HG02885 (cell line): Measurements from ENCODE around the gene ZDHHC11.
"Not testable (repeated sequence)": the region's sequence is repeated elsewhere in the genome, so short reads cannot be mapped to it uniquely, and the experiment has no call there.

Experiments used
- ATAC-seq: cut with Tn5 transposase; IDR thresholded peaks from one replicate; pipeline ENCODE4 v1.9.1; 2021; ENCODE audit warnings: mild to moderate bottlenecking; ENCODE audit not compliant: unreplicated experiment, poor library complexity

The ZDHHC11 gene

GRCh38 chr5:751992-752391 lies 98.8 kb downstream of the ZDHHC11 start:
- not testable (repeated sequence) for ATAC-seq

DNA sequence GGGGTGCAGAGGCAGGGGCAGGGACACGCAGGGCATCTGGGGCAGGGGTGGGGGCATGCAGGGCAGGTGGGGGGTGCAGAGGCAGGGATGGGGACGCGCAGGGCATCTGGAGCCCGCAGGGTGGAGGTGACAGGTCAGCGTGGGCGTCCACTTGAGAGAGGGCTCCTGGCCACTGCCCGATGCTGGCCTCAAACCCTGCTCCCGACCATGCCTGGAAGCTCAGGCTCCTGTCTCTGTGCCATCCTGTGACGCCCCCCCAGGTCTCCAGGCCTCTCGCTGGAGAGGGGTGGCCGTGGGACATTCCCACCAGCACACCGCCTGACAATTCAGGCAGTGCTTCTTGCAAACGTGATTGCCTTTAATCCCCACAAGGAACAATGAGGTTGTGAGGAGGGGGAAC lies 99.3 kb downstream of the ZDHHC11 start:
- no peak for ATAC-seq

DNA sequence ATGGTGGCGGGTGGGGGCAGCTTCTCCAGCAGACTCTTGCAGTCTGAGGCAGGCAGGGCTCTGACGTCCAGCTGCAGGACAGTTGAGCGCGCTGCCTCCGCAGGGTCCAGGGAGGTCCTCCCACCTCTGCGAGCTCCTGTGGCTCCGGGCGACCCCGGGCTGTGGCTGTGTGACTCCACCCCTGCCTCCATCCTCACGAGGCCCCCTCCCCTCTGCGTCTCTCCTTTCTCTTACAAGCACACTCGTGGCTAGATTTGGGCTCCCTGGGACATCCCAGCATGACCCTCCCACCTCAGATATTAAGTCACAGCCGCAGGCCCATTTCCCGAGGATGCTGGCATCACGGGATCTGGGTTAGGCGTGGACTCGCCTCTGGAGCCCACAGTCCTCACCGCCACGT lies 100.6 kb downstream of the ZDHHC11 start:
- ATAC-seq: not testable (repeated sequence)

- no peak for ATAC-seq
These were observed 101.6 kb downstream of the ZDHHC11 start for GRCh38 chr5:749101-749670.

GRCh38 chr5:748011-748980 lies 102.5 kb downstream of the ZDHHC11 start:
- not testable (repeated sequence) for ATAC-seq

DNA sequence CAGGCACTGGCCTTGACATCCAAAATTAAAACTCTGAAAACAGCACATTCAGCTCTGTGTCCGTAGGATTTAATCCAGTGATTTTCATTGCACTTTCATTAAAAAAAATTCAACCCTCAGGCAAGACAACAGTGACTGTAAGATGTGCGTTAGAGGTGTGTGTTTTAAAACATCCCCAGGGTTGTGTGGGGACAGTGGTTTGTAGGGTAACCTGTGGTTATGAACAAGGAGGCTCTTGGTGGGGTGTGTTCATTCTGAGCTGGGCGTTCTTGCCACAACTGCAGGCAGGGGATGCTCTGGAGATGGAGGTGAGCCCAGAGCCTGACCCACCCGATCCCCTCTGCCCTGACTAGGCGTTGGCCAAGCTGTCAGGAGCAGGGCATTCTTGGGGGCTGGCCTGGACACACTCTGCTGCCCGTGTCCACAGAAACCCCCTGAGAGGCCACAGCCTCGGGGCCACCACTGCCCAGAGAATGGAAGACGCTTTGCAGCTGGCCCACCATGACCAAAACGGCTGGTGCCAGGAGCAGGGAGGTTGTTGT lies 103.4 kb downstream of the ZDHHC11 start:
- not testable (repeated sequence) for ATAC-seq

DNA sequence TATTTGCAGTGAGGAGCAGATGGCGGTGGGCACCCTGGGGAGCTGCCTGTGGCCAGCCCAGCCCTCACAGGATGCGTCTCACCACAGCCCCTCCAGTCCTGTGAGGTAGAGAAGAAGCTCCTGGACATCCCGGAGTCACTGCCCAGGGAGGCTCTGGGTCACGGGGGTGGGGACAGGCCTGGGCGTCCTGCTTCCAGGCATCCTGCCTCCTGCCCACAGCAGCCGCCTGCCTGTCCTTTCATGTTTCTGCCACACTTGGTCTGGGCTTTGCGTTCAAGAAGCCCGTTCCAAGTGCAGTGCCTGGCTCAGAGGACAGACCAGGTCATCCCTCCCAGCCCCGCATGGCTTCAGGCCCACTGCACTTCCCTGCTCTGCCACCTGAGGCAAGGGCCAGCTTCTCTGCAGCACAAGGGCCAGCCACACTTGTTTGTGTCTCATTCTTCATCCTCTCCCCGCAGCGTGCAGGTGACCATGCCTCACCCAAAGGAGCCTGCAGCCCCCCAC lies 104.5 kb downstream of the ZDHHC11 start:
- no peak for ATAC-seq
